DMS153 treated with DMSO at 0.1 percent for 48 hours (cell line): ENCODE results near the gene TXNDC17.
"Not testable (repeated sequence)": the region's sequence is repeated elsewhere in the genome, so short reads cannot be mapped to it uniquely, and the experiment has no call there.

ENCODE experiments used
- DNase-seq: peaks from one replicate; lab custom pipeline; 2025; ENCODE audit not compliant: unreplicated experiment; lab: John Stamatoyannopoulos, UW

Gene TXNDC17

GRCh38 chr17:6660101-6660500 lies 19.2 kb downstream of the TXNDC17 start:
- DNase-seq = no peak

- DNase-seq = no peak
Measured at GRCh38 chr17:6660805-6661463, 20.1 kb downstream of the TXNDC17 start.

- DNase-seq = no peak
Measured at GRCh38 chr17:6661464-6661848, 20.6 kb downstream of the TXNDC17 start.

- not testable (repeated sequence) for DNase-seq
Measured at GRCh38 chr17:6663200-6663599, 22.3 kb downstream of the TXNDC17 start.

- DNase-seq = no peak
Measured at GRCh38 chr17:6666077-6666521, 25.2 kb downstream of the TXNDC17 start.

- no peak for DNase-seq
Measured at GRCh38 chr17:6666557-6666956, 25.7 kb downstream of the TXNDC17 start.

GRCh38 chr17:6667516-6667915 lies 26.7 kb downstream of the TXNDC17 start:
- DNase-seq = no peak

GRCh38 chr17:6668219-6668618 lies 27.4 kb downstream of the TXNDC17 start:
- DNase-seq = no peak

GRCh38 chr17:6668727-6669425 lies 28.0 kb downstream of the TXNDC17 start:
- no peak for DNase-seq

- no peak for DNase-seq
Measured at GRCh38 chr17:6669479-6670212, 28.8 kb downstream of the TXNDC17 start.

GRCh38 chr17:6670571-6670970 lies 29.7 kb downstream of the TXNDC17 start:
- no peak for DNase-seq

- no peak for DNase-seq
Measured at GRCh38 chr17:6670999-6671398, 30.1 kb downstream of the TXNDC17 start.

- DNase-seq = no peak
Measured at GRCh38 chr17:6671431-6671830, 30.6 kb downstream of the TXNDC17 start.

- no peak for DNase-seq
Measured at GRCh38 chr17:6674586-6674985, 33.7 kb downstream of the TXNDC17 start.

- DNase-seq = no peak
Measured at GRCh38 chr17:6675201-6675825, 34.5 kb downstream of the TXNDC17 start.

- DNase-seq = no peak
Measured at GRCh38 chr17:6676802-6677157, 35.9 kb downstream of the TXNDC17 start.

- DNase-seq = no peak
Measured at GRCh38 chr17:6677158-6677831, 36.4 kb downstream of the TXNDC17 start.

- DNase-seq = no peak
Measured at GRCh38 chr17:6677946-6678345, 37.1 kb downstream of the TXNDC17 start.

GRCh38 chr17:6679241-6679640 lies 38.4 kb downstream of the TXNDC17 start:
- DNase-seq = no peak

- no peak for DNase-seq
Measured at GRCh38 chr17:6681176-6681575, 40.3 kb downstream of the TXNDC17 start.

- no peak for DNase-seq
Measured at GRCh38 chr17:6681671-6682070, 40.8 kb downstream of the TXNDC17 start.
